Measurements from ENCODE around the gene KCTD17.

DNA sequence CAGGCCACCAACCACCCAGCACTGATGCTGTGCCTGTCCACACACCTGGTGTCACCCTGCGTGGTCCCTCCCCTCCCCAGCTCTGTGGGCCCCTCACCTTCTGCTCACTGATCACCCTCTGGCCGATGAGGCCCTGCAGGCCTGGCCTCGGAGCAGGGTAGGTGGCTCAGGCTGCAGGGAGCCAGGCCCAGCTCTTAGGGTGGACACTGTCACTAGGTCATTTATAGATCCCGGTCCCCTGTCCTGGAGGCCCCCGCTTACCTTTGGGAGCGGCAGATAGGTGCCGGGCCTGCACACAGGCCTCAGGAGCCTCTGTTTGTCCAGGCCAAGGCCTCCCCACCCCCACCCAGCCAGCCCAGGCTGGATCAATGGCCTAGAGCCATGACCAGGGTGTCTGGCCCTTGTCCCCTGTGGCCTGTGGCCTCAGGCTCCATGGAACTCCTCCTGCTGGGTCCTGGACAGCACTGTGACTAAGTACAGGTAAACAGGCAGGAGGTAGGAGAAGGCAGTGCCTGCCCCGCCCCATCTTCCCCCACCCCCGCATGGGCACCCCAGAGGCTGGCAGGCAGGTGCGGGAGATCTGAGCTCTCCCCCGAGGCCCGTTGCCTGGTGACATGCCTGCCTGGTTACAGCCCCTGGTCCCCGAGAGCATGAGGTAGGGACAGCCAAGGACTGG, 57.8 kb downstream of the KCTD17 start, which contains the start of gene TMPRSS6:
- TF ChIP-seq CTCF (IDR thresholded peaks at IDR 0.05) (no peak), POLR2A (IDR thresholded peaks at IDR 0.05) (no peak)

All from lower leg skin (tissue), 3 donors.